Endothelial cell (in vitro differentiated cells): ENCODE data around the gene MAGI1. TPM values are rescaled to one million over a fixed set of nuclear protein-coding genes. Genes with fewer than 3 reads are reported as not detected.

Experiments used
- DNase-seq: peaks from one replicate; pipeline ENCODE4 v3.0.0; 2021; ENCODE audit warnings: low spot score
- H3K27ac Mint-ChIP-seq: one replicate; pipeline ENCODE4 v1.8.0; 2021; ENCODE audit warnings: mixed read lengths, inconsistent platforms; ENCODE audit not compliant: unreplicated experiment
- H3K27me3 Mint-ChIP-seq: one replicate; pipeline ENCODE4 v1.8.0; 2021; ENCODE audit warnings: mild to moderate bottlenecking, moderate library complexity, mixed read lengths, inconsistent platforms; ENCODE audit not compliant: unreplicated experiment
- H3K36me3 Mint-ChIP-seq: one replicate; pipeline ENCODE4 v1.8.0; 2021; ENCODE audit warnings: mild to moderate bottlenecking, low read depth, mixed read lengths, inconsistent platforms; ENCODE audit not compliant: unreplicated experiment
- H3K4me1 Mint-ChIP-seq: one replicate; pipeline ENCODE4 v1.8.0; 2021; ENCODE audit warnings: mild to moderate bottlenecking, mixed read lengths, inconsistent platforms; ENCODE audit not compliant: unreplicated experiment
- H3K4me3 Mint-ChIP-seq: one replicate; pipeline ENCODE4 v1.8.0; 2021; ENCODE audit warnings: mild to moderate bottlenecking, mixed read lengths, inconsistent platforms; ENCODE audit not compliant: unreplicated experiment
- H3K9me3 Mint-ChIP-seq: one replicate; pipeline ENCODE4 v1.8.0; 2021; ENCODE audit warnings: mixed read lengths, inconsistent platforms; ENCODE audit not compliant: unreplicated experiment
- total RNA-seq: library from RNA; stranded (reverse); fragmentation: NEBNext Ultra II Directional; extraction: Animal tissue kit (Norgen Biotek cat#: 25700); gene quantifications from one replicate; pipeline ENCODE4 v1.2.1, GENCODE V29; 2021; ENCODE audit not compliant: unreplicated experiment
- TF ChIP-seq, protein P1 (sequence below): fragments of 200-600 bp; sonication (generic); IDR thresholded peaks from one replicate; pipeline ENCODE4 v1.5.0; 2021; ENCODE audit warnings: antibody characterized with exemption; ENCODE audit not compliant: unreplicated experiment

The MAGI1 gene
- total RNA-seq, 1 donor from 2014 or later: 33.8 TPM

DNA sequence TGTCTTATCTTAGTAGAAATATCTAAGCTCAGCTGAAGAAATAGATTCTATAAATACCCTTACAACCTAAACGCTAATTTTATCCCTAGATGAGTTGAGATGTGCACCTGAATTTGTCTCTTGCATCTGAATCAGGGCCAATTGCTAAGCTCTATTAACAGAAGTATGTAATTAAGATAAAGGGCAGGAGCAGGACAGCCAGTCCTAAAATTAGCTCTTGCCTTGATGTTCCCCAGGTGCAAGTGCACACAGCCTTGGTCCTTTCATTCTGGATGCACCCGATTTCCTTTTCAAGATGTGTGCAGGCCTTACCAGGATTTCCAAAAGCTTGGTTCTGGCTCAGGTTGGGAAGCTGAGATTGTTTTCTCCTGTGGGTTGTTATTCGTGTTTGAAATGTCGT, 52.4 kb downstream of the MAGI1 start:
- Mint-ChIP-seq H3K27ac (no peak overlapping the region), H3K4me1 (peaks cover 20% of the 10 kb centered on the region), H3K9me3 (no peaks in the 10 kb centered on the region), H3K4me3 (no peak overlapping the region), H3K36me3 (no peaks in the 10 kb centered on the region), H3K27me3 (peaks cover 2% of the 10 kb centered on the region)
- TF ChIP-seq, protein P1, sequence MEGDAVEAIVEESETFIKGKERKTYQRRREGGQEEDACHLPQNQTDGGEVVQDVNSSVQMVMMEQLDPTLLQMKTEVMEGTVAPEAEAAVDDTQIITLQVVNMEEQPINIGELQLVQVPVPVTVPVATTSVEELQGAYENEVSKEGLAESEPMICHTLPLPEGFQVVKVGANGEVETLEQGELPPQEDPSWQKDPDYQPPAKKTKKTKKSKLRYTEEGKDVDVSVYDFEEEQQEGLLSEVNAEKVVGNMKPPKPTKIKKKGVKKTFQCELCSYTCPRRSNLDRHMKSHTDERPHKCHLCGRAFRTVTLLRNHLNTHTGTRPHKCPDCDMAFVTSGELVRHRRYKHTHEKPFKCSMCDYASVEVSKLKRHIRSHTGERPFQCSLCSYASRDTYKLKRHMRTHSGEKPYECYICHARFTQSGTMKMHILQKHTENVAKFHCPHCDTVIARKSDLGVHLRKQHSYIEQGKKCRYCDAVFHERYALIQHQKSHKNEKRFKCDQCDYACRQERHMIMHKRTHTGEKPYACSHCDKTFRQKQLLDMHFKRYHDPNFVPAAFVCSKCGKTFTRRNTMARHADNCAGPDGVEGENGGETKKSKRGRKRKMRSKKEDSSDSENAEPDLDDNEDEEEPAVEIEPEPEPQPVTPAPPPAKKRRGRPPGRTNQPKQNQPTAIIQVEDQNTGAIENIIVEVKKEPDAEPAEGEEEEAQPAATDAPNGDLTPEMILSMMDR: no peak
- DNase-seq: no peak

DNA sequence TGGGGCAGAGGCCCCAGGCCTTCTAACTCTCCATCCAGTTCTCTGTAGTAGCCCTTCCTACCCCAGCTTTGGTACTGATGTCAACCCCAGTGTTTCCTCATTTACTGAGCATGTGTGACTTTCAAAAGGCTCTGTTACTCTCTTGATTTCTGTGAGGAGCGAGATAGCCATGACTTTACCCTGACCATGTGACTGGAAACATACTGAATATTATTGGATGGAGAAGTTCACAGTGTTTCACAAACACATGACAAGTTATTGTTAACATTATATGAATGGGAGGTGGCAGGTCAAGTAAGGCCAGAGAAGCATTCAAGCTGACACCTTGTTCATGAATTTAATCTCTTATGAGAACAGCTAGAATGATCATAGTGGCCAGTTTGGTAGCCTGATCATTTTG, 53.7 kb downstream of the MAGI1 start:
- DNase-seq: no peak
- H3K27ac Mint-ChIP-seq: no peak overlapping the region
- no peaks in the 10 kb centered on the region for H3K9me3 Mint-ChIP-seq
- H3K4me1 Mint-ChIP-seq: peaks cover 20% of the 10 kb centered on the region
- peaks cover 2% of the 10 kb centered on the region for H3K27me3 Mint-ChIP-seq
- H3K36me3 Mint-ChIP-seq: no peaks in the 10 kb centered on the region
- TF ChIP-seq, protein P1: no peak
- no peak overlapping the region for H3K4me3 Mint-ChIP-seq

DNA sequence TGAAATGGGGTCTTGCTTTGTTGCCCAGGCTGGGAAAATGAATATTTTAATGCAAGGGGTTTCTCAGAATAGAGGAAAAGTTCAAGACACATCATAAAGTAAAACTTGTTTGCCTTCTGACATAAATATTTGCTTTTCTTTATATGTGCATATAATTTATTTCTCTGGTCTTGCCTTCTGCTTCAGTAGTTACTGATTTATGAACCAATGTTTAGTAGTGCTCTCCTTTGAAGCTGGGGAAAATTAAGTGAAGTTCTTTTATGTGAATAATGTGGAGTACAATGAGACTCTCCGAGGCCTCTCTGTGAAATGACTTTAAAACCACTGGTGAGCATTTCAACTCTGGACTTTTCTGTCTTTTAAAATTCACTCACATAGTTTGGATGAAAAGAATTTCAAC, 55.6 kb downstream of the MAGI1 start:
- no peaks in the 10 kb centered on the region for H3K9me3 Mint-ChIP-seq
- H3K4me1 Mint-ChIP-seq: peaks cover 17% of the 10 kb centered on the region
- H3K4me3 Mint-ChIP-seq: no peak overlapping the region
- H3K27ac Mint-ChIP-seq: no peak overlapping the region
- no peaks in the 10 kb centered on the region for H3K36me3 Mint-ChIP-seq
- TF ChIP-seq, protein P1: no peak
- no peak for DNase-seq
- peaks cover 2% of the 10 kb centered on the region for H3K27me3 Mint-ChIP-seq

DNA sequence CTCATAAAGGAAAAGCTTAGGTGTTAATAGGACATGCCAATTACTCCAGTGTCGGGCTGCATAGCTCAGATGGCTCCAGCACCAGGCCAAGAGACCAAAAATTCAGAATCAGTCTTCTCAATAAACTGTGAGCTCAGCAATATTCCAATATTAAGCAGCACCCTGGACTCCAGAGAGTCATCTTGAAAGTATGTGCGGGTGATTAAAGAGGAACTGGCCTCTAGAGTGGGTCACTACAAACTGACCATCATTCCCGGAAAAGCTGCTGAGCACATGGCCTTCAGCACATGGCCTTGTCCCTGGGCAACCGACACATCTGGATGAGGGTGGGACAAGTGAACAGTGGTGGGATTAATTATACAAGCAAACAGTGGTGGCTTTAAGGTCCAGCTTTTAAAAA, 59.0 kb downstream of the MAGI1 start:
- DNase-seq: no peak
- Mint-ChIP-seq H3K4me3 (no peak overlapping the region), H3K27ac (no peak overlapping the region), H3K4me1 (no peaks in the 10 kb centered on the region), H3K27me3 (peaks cover 2% of the 10 kb centered on the region), H3K36me3 (peaks cover 4% of the 10 kb centered on the region), H3K9me3 (no peaks in the 10 kb centered on the region)
- TF ChIP-seq, protein P1: no peak

DNA sequence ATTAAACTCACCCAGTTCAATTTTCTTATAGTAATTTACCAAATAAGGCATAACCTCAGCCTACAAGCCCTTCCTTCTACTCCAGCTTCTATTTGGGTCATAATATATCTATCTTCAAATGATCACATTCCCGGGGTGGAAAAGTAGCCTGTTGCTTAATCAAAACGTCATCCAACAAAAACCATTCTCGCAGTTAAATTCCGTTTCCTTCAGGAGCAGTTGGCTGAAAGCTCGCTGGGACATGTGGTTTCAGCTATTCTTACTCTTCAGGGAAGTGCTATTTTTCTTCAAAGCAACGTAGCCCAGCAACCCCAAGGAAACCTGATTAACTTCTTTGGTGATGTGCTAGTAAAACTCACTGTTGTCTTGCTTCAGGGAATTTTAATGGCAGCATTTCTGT, 59.6 kb downstream of the MAGI1 start:
- no peak overlapping the region for H3K4me3 Mint-ChIP-seq
- no peak for DNase-seq

More for the DNA sequence above, 59.6 kb downstream of the MAGI1 start:
- Mint-ChIP-seq H3K36me3 (peaks cover 4% of the 10 kb centered on the region), H3K27me3 (peaks cover 2% of the 10 kb centered on the region), H3K27ac (no peak overlapping the region), H3K4me1 (no peaks in the 10 kb centered on the region), H3K9me3 (no peaks in the 10 kb centered on the region)
- TF ChIP-seq, protein P1: no peak
